Measurements from ENCODE around the gene CAMKK1.

DNA sequence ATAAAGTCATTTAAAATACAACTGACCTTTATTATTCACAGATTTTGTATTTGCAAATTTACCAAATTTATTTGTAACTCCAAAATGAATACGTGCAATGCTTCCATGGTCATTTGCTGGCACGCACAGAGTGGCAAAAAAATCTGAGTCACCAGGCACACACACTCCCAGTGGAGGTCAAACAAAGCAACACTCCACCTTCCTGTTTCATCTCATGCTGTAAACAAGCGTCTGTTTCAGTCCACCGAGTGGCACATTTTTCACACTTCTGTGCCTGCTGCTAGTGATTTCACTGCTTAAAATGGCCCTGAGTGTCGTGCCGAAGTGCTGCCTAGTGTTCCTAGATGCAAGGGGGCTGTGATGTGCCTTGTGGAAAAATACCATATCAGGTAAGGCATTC lies 74.1 kb downstream of the CAMKK1 start:
- TF ChIP-seq, protein P1, sequence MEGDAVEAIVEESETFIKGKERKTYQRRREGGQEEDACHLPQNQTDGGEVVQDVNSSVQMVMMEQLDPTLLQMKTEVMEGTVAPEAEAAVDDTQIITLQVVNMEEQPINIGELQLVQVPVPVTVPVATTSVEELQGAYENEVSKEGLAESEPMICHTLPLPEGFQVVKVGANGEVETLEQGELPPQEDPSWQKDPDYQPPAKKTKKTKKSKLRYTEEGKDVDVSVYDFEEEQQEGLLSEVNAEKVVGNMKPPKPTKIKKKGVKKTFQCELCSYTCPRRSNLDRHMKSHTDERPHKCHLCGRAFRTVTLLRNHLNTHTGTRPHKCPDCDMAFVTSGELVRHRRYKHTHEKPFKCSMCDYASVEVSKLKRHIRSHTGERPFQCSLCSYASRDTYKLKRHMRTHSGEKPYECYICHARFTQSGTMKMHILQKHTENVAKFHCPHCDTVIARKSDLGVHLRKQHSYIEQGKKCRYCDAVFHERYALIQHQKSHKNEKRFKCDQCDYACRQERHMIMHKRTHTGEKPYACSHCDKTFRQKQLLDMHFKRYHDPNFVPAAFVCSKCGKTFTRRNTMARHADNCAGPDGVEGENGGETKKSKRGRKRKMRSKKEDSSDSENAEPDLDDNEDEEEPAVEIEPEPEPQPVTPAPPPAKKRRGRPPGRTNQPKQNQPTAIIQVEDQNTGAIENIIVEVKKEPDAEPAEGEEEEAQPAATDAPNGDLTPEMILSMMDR (IDR thresholded peaks at IDR 0.05) = no peak
- TF ChIP-seq POLR2A (IDR thresholded peaks at IDR 0.05) = no peak
